Tibial nerve (tissue), 4 donors: ENCODE results near the gene RASAL2. TPM values are rescaled to one million over a fixed set of nuclear protein-coding genes. Genes with fewer than 3 reads are reported as not detected.

Experiments used
- DNase-seq, 2 donors: peaks; one replicate each; pipeline ENCODE4 v3.0.0-alpha.2; 2019; ENCODE audit warnings: low spot score in 2 of 2
- H3K27ac ChIP-seq, 4 donors: fragments of 200-600 bp; sonication (generic) in 3 of 4; one replicate each; pipeline ENCODE4 v1.5.1; 2017 to 2019; ENCODE audit warnings: mild to moderate bottlenecking in 1 of 4
- H3K27me3 ChIP-seq, 2 donors: fragments of 200-600 bp; sonication (generic) in 1 of 2; one replicate each; pipeline versions ENCODE4 v1.5.1 to v1.6.0; 2017 to 2019
- H3K36me3 ChIP-seq, 3 donors: fragments of 200-600 bp; sonication (generic); one replicate each; pipeline ENCODE4 v1.5.1; 2018 to 2019
- H3K4me1 ChIP-seq, 4 donors: fragments of 200-600 bp; sonication (generic) in 3 of 4; one replicate each; pipeline ENCODE4 v1.5.1; 2017 to 2019
- H3K4me3 ChIP-seq, 4 donors: fragments of 200-600 bp; sonication (generic) in 3 of 4; one replicate each; pipeline ENCODE4 v1.5.1; 2017 to 2019; ENCODE audit warnings: mild to moderate bottlenecking in 1 of 4, moderate library complexity in 1 of 4
- H3K9me3 ChIP-seq, 4 donors: fragments of 200-600 bp; sonication (generic) in 3 of 4; one replicate each; pipeline ENCODE4 v1.5.1; 2017 to 2019
- EP300 ChIP-seq, 2 donors: sonication (generic); formaldehyde crosslinking; IDR thresholded peaks; one replicate each; pipeline ENCODE4 v1.6.1; 2017; ENCODE audit warnings: antibody characterized with exemption in 2 of 2, mild to moderate bottlenecking in 1 of 2
- POLR2A ChIP-seq, 2 donors: fragments of 450-650 bp; IDR thresholded peaks; one replicate each; pipeline ENCODE4 v1.6.1; 2017; ENCODE audit warnings: antibody characterized with exemption in 2 of 2, mild to moderate bottlenecking in 2 of 2, moderate library complexity in 2 of 2
- WGBS, 2 donors: methylation state at CpG; one replicate each; pipeline ENCODE4 v1.1.5; 2018; 5-methylcytosine and 5-hydroxymethylcytosine counted together
- total RNA-seq, 4 donors: library from RNA; depleted of rRNA; stranded (reverse); fragments of >200 nt; gene quantifications; one replicate each; pipeline ENCODE4 v1.1.0, GENCODE V29; 2016
- TF ChIP-seq, protein P1 (sequence below), 5 experiments: fragments of 200-600 bp in 3 of 5; fragments of 450-650 bp in 2 of 5; sonication (generic) in 3 of 5; IDR thresholded peaks; one replicate each; pipeline ENCODE4 v1.5.1; 2016 to 2019; ENCODE audit warnings: antibody characterized with exemption in 5 of 5, mild to moderate bottlenecking in 3 of 5, moderate library complexity in 2 of 5

RASAL2 gene
- total RNA-seq, 4 donors from 2014 or later: 40.5 to 44.8 (median 43.0) TPM

DNA sequence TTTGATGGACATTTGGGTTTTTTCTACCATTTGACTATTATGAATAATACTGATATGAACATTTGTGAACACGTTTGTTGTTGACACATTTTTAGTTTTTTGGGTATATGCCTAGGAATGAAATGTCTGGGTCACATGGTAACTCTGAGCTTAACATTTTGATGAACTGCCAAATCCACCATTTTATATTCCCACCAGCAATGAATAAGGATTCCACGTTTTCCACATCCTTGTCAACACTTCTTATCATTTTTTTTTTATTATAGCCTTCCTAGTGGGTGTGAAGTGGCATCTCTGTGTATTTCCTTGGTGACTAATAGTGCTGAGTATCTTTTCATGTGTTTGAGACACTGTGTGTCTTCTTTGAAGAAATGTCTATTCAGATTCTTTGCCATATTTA lies 67.6 kb downstream of the RASAL2 start:
- WGBS, 2 donors: 46 to 48% methylated on average over 2 of the region's 2 CpGs
- Histone ChIP-seq H3K4me1 (peaks cover 0 to 12% (median 0%) of the 10 kb centered on the region in 4 donors), H3K36me3 (no peaks in the 10 kb centered on the region), H3K4me3 (no peak overlapping the region), H3K9me3 (no peaks in the 10 kb centered on the region), H3K27ac (no peak overlapping the region), H3K27me3 (no peaks in the 10 kb centered on the region)
- no peak for DNase-seq
- TF ChIP-seq, protein P1, sequence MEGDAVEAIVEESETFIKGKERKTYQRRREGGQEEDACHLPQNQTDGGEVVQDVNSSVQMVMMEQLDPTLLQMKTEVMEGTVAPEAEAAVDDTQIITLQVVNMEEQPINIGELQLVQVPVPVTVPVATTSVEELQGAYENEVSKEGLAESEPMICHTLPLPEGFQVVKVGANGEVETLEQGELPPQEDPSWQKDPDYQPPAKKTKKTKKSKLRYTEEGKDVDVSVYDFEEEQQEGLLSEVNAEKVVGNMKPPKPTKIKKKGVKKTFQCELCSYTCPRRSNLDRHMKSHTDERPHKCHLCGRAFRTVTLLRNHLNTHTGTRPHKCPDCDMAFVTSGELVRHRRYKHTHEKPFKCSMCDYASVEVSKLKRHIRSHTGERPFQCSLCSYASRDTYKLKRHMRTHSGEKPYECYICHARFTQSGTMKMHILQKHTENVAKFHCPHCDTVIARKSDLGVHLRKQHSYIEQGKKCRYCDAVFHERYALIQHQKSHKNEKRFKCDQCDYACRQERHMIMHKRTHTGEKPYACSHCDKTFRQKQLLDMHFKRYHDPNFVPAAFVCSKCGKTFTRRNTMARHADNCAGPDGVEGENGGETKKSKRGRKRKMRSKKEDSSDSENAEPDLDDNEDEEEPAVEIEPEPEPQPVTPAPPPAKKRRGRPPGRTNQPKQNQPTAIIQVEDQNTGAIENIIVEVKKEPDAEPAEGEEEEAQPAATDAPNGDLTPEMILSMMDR (IDR thresholded peaks at IDR 0.05): no peak
- TF ChIP-seq EP300 (IDR thresholded peaks at IDR 0.05): no peak
- no peak for TF ChIP-seq POLR2A (IDR thresholded peaks at IDR 0.05)

DNA sequence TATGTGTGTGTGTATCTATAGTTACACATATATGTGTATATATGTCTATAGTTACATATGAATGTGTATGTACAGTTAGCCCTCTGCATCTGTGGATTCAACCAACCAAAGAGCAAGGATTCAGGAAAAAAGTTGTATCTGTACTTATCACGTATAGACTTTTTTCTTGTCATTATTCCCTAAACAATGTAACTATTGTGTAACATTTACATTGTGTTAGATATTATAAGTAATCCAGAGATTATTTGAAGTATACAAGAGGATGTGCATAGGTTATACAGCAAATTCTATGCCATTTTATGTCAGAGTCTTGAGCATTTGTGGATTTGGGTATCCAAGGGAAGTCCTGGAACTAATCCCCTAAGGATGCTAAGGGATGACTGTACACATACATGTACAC lies 71.3 kb downstream of the RASAL2 start:
- WGBS, 2 donors: 63 to 71% methylated on average over 1 of the region's 1 CpG
- no peaks in the 10 kb centered on the region for H3K36me3 ChIP-seq
- no peaks in the 10 kb centered on the region for H3K27me3 ChIP-seq
- H3K9me3 ChIP-seq: no peaks in the 10 kb centered on the region
- no peak overlapping the region for H3K4me3 ChIP-seq
- H3K27ac ChIP-seq: no peak overlapping the region
- DNase-seq: no peak
- TF ChIP-seq POLR2A (IDR thresholded peaks at IDR 0.05) (no peak), EP300 (IDR thresholded peaks at IDR 0.05) (no peak)
- TF ChIP-seq, protein P1 (IDR thresholded peaks at IDR 0.05): no peak
- H3K4me1 ChIP-seq: peaks cover 0 to 12% (median 0%) of the 10 kb centered on the region in 4 donors

GRCh38 chr1:178166429-178167024 lies 72.6 kb downstream of the RASAL2 start:
- no peaks in the 10 kb centered on the region for H3K9me3 ChIP-seq
- DNase-seq: no peak
- H3K4me3 ChIP-seq: no peak overlapping the region
- no peak overlapping the region for H3K27ac ChIP-seq
- TF ChIP-seq EP300 (IDR thresholded peaks at IDR 0.05) (no peak), POLR2A (IDR thresholded peaks at IDR 0.05) (no peak)
- TF ChIP-seq, protein P1 (IDR thresholded peaks at IDR 0.05): no peak
- H3K36me3 ChIP-seq: no peaks in the 10 kb centered on the region
- WGBS, 2 donors: 56 to 68% methylated on average over 1 of the region's 1 CpG
- H3K4me1 ChIP-seq: peaks cover 0 to 3% (median 0%) of the 10 kb centered on the region in 4 donors
- no peaks in the 10 kb centered on the region for H3K27me3 ChIP-seq

DNA sequence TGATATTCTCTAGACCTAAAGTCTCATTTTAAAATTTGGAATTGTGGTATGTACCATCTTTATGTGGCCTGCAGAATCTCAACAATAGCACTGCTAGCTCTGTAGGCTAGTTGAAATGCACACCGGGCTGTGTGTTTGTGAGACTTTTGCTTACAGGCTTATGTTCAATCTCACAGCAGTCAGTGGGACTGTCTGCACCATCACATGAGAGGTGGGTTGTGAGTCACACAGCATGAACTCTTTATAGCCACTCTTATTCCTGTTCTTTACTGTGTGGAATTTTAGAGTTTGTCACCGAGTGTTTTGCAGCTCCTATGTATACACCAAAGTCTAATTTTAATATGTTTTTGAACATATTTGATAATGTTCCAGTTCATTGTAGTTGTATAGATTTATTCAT lies 74.6 kb downstream of the RASAL2 start:
- Histone ChIP-seq H3K27me3 (no peaks in the 10 kb centered on the region), H3K4me1 (peaks cover 0 to 2% (median 0%) of the 10 kb centered on the region in 4 donors), H3K27ac (no peak overlapping the region), H3K36me3 (no peaks in the 10 kb centered on the region), H3K4me3 (no peak overlapping the region), H3K9me3 (no peaks in the 10 kb centered on the region)
- no peak for DNase-seq
- TF ChIP-seq, protein P1 (IDR thresholded peaks at IDR 0.05): no peak
- TF ChIP-seq POLR2A (IDR thresholded peaks at IDR 0.05) (no peak), EP300 (IDR thresholded peaks at IDR 0.05) (no peak)
- 80 to 84% methylated on average over 2 of the region's 2 CpGs for WGBS, 2 donors

- H3K27me3 ChIP-seq: no peaks in the 10 kb centered on the region
- peaks cover 0 to 4% (median 0%) of the 10 kb centered on the region in 4 donors for H3K4me1 ChIP-seq
- H3K36me3 ChIP-seq: no peaks in the 10 kb centered on the region
- H3K27ac ChIP-seq: no peak overlapping the region
- no peak overlapping the region for H3K4me3 ChIP-seq
- DNase-seq: no peak
- no peaks in the 10 kb centered on the region for H3K9me3 ChIP-seq
- TF ChIP-seq, protein P1 (IDR thresholded peaks at IDR 0.05): no peak
- TF ChIP-seq POLR2A (IDR thresholded peaks at IDR 0.05): no peak
- no peak for TF ChIP-seq EP300 (IDR thresholded peaks at IDR 0.05)
- 85 to 90% methylated on average over 1 of the region's 1 CpG for WGBS, 2 donors
These were observed 75.7 kb downstream of the RASAL2 start for GRCh38 chr1:178169649-178170048.
